ENCODE results near the gene PCDHB13.
A peak's percentile ranks its signal among the peaks of the same experiment; 100 is the strongest.
"Not testable (repeated sequence)": the region's sequence is repeated elsewhere in the genome, so short reads cannot be mapped to it uniquely, and the experiment has no call there.

Gene PCDHB13

GRCh38 chr5:141213656-141214339 lies at the start of gene PCDHB13:
Gene PCDHB13, plus strand, starts transcription at chr5:141213919. Its CDS starts 205 bp downstream, at chr5:141214124.
- DNase-seq = peak; percentile 47

- DNase-seq = peak; percentile 63
These were observed 41.1 kb upstream of the PCDHB13 start, which contains the start of gene PCDHB7 for GRCh38 chr5:141172381-141173204. Gene PCDHB7, plus strand, starts transcription at chr5:141172644. Its CDS starts 192 bp downstream, at chr5:141172836.

- not testable (repeated sequence) for DNase-seq
These were observed 39.2 kb upstream of the PCDHB13 start for GRCh38 chr5:141174291-141175104.

GRCh38 chr5:141175933-141176332 lies 37.8 kb upstream of the PCDHB13 start:
- DNase-seq = no peak

- DNase-seq = peak; percentile 60
These were observed 36.0 kb upstream of the PCDHB13 start, which contains the start of gene PCDHB8 for GRCh38 chr5:141177577-141178191. Gene PCDHB8, plus strand, starts transcription at chr5:141177790. Its CDS starts 245 bp downstream, at chr5:141178035.

GRCh38 chr5:141179371-141179770 lies 34.3 kb upstream of the PCDHB13 start:
- DNase-seq = not testable (repeated sequence)

- DNase-seq = not testable (repeated sequence)
These were observed 33.8 kb upstream of the PCDHB13 start for GRCh38 chr5:141179876-141180275.

GRCh38 chr5:141180313-141180712 lies 33.4 kb upstream of the PCDHB13 start:
- no peak for DNase-seq

- peak; percentile 12 for DNase-seq
These were observed 31.5 kb upstream of the PCDHB13 start, which contains the start of gene PCDHB16 for GRCh38 chr5:141182248-141182647. Gene PCDHB16, plus strand, starts transcription at chr5:141182387. Its CDS starts 173 bp downstream, at chr5:141182560.

GRCh38 chr5:141184117-141184855 lies 29.4 kb upstream of the PCDHB13 start:
- DNase-seq = not testable (repeated sequence)

GRCh38 chr5:141186897-141187512 lies 26.7 kb upstream of the PCDHB13 start, which contains the start of gene PCDHB9:
Gene PCDHB9, plus strand, starts transcription at chr5:141187161. Its CDS starts 158 bp downstream, at chr5:141187319.
- peak; percentile 67 for DNase-seq

GRCh38 chr5:141188682-141189081 lies 25.0 kb upstream of the PCDHB13 start:
- not testable (repeated sequence) for DNase-seq

GRCh38 chr5:141189131-141189530 lies 24.6 kb upstream of the PCDHB13 start:
- not testable (repeated sequence) for DNase-seq

- DNase-seq = peak; percentile 68
These were observed 21.5 kb upstream of the PCDHB13 start, which contains the start of gene PCDHB10 for GRCh38 chr5:141192110-141192725. Gene PCDHB10, plus strand, starts transcription at chr5:141192353. Its CDS starts 200 bp downstream, at chr5:141192553.

- DNase-seq = not testable (repeated sequence)
These were observed 19.4 kb upstream of the PCDHB13 start for GRCh38 chr5:141194332-141194731.

- no peak for DNase-seq
These were observed 17.4 kb upstream of the PCDHB13 start for GRCh38 chr5:141196363-141196762.

GRCh38 chr5:141199359-141200235 lies 14.1 kb upstream of the PCDHB13 start, which contains the start of gene PCDHB11:
Gene PCDHB11, plus strand, starts transcription at chr5:141199627. Its CDS starts 148 bp downstream, at chr5:141199775.
- DNase-seq = peak; percentile 59

- not testable (repeated sequence) for DNase-seq
These were observed 12.6 kb upstream of the PCDHB13 start for GRCh38 chr5:141201126-141201525.

GRCh38 chr5:141201646-141202045 lies 12.1 kb upstream of the PCDHB13 start:
- DNase-seq = not testable (repeated sequence)

All from OCI-M1 (cell line).